ENCODE data around the gene ANKRD37.
A peak's percentile ranks its signal among the peaks of the same experiment; 100 is the strongest.
"Not testable (repeated sequence)": the region's sequence is repeated elsewhere in the genome, so short reads cannot be mapped to it uniquely, and the experiment has no call there.

Gene ANKRD37

GRCh38 chr4:185396724-185397385 lies at the start of gene ANKRD37:
TSS of gene ANKRD37 (plus strand) at chr4:185396841. CDS start at chr4:185396924, 83 bp downstream.
- peak in 1 of 4 experiments; percentile 24 for DNase-seq

DNA sequence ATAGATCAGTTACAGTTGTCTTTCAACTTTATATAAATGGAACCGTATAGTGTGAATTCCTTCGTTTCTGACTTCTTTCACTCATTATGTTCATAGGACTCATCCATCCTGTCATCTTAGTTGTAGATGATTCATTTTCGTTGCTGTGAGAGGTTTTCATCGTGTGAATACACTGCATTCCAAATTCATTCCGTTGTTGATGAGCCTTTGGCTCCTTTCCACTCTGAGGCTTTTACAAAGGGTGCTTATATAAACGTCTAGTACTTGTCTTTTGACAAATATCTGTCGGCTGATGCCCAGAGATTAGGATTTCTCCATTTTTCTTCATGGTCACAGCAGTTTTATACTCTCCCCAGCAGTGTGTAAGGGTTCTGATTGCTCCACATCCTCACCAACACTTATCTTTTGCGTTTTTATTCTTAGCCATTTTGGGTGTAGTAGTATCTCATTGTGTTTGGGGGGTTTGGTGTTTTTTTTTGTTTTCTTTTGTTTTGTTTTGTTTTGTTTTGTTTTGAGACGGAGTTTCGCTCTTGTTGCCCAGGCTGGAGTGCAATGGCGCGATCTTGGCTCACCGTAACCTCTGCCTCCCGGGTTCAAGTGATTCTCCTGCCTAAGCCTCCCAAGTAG lies 49.6 kb upstream of the ANKRD37 start:
- no peak for DNase-seq

- no peak for DNase-seq
These were observed 45.0 kb upstream of the ANKRD37 start for GRCh38 chr4:185351691-185352090.

- no peak for DNase-seq
These were observed 44.4 kb upstream of the ANKRD37 start for GRCh38 chr4:185352202-185352601.

- no peak for DNase-seq
These were observed 43.9 kb upstream of the ANKRD37 start for GRCh38 chr4:185352741-185353140.

DNA sequence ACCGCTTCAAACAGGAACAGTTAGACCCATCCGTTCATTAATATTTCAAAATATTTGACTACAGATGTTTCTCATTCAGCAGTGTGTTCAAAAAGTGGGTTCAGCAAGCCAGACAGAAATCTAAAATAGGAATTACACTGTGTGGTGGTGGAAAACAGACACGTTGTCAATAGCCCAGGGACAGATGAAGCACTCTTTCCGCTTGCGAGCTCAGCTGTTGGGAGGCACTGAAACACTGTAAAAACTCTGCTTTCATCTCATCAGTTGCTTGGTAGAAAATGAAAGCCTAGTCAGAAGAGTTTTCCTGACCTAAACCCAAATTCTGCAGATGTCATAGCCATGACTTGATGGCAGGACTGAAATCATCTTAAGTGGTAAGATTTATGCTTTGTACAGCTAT lies 39.4 kb upstream of the ANKRD37 start:
- DNase-seq: no peak

- no peak for DNase-seq
These were observed 38.8 kb upstream of the ANKRD37 start for GRCh38 chr4:185357733-185358440.

GRCh38 chr4:185358514-185358913 lies 38.1 kb upstream of the ANKRD37 start:
- DNase-seq: no peak

DNA sequence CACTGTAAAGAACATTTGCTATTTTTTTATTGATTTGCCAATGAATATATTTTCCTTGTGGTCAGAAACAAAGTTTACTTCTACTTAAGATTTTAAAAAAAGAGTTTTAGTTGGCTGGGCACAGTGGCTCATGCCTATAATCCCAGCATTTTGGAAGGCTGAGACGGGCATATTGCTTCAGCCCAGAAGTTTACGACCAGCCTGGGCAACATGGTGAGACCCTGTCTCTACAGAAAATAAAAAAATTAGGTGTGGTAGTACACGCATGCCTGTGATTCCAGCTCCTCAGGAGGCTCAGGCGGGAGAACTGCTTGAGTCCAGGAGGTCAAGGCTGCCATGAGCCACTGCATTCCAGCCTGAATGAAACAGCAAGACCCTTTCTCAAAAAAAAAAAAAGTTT lies 37.7 kb upstream of the ANKRD37 start:
- DNase-seq: no peak

DNA sequence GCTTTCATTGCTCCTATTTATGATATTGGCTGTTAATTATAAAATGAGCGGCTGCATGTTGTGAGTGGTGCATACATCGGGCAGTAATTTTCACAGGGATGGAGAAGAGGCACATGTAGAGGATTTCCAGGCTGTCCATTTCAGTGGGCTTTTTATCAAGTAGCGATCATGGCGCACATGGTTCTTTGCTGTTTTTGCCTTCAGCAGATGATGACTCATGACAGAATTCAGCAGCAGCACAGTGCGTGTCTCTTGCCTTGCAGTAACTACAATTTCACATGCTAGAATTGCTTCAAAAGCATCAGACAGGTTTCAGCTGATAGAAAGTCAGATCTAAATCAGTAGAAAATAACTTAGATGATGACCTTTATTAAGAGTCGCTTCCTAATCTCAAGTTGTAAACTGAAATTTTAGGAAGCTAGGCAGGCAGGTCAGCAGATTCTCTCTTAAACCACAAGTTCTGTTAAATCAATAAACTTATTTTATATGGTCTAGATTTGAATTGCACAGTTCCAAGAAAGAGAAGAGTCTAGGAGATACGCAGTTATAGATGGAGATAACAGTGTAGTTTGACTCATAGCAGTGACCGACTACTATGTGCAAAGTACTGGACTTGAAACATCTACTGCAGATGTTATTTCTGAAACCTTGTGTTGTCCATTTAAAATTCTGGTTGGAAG lies 36.7 kb upstream of the ANKRD37 start:
- DNase-seq: no peak

GRCh38 chr4:185361872-185362271 lies 34.8 kb upstream of the ANKRD37 start:
- DNase-seq: no peak

DNA sequence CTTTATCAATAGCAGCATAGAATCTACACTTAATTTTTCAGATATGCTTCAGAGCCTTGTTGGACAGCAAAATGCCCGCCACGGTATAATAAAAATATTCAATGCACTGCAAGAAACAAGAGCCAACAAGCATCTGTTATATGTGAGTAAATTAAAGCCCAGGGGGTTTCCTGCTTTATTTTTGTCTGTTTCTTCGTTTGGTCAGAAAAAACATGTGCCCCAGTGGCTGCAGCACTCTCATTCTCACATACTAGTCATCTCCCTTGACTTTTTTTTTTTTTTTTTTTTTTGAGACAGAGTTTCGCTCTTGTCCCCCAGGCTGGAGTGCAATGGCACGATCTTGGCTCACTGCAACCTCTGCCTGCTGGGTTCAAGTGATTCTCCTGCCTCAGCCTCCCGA lies 34.1 kb upstream of the ANKRD37 start:
- DNase-seq: not testable (repeated sequence)

DNA sequence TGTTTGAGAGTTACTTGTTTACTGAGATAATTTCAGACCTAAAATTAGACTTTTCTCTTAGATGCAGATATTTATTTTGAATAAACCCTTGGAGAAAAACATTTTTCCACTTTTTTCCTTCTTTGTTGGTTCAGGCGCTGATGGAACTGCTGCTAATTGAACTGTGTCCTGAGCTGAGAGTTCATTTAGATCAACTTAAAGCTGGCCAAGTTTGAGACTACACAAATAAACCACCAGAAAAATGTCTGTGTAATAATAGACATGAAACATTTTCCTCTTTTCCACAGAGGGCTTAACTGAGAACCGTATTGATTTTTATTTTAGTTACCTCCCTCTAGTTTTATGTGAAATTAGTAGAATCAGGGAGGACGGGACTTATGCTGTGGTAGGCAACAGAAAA lies 33.4 kb upstream of the ANKRD37 start:
- no peak for DNase-seq

DNA sequence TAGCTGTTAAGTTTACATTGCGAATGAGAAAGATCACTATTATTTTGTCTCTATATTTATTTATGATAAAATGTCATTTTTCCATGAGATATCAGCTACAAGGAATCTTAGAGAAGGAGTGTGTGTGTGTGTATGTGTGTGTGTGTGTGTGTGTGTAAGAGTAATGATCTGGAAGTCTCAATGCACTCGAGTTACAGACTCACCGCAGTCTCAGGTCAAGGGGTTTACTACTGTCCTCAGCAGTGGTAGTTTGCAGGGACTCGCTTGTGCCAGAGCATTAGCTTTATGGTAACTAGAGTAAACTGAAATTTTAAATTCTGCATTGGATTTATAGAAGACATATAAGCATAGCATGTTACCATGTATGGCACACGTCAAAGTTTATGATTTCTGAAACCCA lies 31.8 kb upstream of the ANKRD37 start:
- no peak for DNase-seq

DNA sequence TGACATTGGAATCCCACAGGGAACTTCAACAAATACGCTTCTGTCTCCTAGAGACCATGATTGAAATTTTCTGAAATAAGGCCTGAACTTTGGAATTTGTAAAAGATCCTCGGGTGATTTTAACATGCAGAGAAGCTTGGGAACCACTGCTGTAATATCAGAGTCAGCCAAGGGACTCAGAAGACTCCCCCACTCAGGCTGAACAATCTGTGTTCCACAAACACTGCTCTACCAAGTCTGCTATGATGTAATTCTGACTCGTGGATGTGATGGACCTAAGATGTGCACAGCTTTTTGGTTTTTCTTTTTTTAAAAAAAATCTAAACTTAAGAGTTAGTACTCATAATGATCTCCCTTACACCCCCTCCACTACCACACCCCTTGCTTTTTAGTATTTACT lies 26.9 kb upstream of the ANKRD37 start:
- no peak for DNase-seq

- no peak for DNase-seq
These were observed 26.2 kb upstream of the ANKRD37 start for GRCh38 chr4:185370268-185370949.

DNA sequence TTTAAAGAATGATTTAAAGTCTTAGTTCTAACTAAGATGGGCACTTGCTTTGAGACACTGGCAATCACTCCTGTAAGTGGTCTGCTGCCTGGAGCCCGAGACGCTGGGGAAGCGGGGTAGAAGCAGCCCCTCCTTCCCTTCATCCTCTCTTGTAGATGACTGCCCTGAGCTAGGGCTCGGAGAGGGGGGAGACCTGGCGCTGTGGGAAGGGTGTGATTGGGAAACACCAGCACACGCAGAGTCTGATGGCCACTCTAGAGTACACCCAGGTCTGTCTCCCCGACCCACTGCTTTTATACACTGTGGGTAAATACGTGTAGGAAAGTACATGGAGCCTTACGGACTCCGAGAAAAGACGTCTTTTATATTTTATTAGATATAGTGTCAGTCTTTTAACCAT lies 24.9 kb upstream of the ANKRD37 start:
- no peak for DNase-seq

DNA sequence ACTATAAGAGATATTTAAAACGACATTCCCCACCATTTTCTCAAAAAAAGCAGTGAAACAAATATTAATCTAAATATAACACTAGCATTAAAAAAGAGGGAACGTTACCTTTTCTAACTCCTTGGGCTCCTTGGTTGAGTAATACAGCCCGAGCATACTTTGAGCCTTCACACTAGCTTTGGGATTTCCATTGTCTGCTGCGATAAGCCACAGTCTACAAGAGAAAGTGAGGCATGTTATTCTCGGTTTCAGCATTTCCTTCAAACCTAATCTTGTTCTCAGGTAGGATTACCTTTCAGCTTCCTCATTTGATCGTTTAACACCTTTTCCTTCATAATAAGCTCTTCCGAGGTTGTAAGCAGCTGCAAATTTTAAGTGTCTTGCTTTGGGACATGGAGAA lies 22.6 kb upstream of the ANKRD37 start:
- DNase-seq: no peak

GRCh38 chr4:185374573-185374972 lies 22.1 kb upstream of the ANKRD37 start:
- DNase-seq: no peak

GRCh38 chr4:185378264-185378663 lies 18.4 kb upstream of the ANKRD37 start:
- DNase-seq: no peak

DNA sequence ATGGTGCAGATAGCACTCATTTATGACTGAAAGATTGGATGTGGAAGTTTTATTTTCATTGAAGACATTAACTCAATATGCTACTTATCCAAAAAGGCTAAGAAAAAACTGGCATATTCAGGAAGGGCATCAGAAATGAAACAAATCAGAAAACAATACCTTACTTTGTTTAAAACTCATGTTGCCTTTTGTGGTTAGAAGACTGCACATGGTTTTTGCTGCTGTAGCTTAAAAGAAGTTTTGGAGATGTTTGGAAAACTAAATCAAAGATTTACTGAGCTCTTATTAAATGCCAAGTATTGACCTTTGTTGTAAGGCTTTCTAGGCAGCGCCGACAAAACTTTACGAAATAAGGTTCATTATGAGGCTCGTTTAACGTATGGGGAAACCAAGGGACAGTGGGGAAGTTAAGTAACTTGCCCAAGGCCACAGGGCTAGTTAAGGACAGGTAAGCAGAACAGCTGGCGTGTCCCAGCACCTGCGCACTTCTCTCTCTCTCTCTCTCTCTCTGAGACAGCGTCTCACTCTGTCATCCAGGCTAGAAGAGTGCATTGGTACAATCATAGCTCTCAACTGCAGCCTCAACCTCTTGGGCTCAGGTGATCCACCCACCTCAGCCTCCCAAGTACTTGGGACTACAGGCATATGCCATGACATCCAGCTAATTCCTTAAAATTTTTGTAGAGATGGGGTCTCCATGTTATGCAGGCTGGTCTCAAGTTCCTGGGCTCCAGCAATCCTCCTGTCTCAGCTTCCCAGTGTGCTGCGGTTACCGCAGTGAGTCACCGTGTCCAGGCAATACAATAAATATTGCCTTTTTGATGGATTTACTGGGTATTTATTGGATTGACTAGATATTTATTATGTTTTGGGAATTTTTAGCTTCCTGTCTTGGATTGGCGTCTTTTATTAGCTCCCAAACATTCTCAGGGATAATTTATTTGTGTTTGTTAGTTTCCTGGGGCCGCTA lies 17.0 kb upstream of the ANKRD37 start:
- DNase-seq: no peak

DNA sequence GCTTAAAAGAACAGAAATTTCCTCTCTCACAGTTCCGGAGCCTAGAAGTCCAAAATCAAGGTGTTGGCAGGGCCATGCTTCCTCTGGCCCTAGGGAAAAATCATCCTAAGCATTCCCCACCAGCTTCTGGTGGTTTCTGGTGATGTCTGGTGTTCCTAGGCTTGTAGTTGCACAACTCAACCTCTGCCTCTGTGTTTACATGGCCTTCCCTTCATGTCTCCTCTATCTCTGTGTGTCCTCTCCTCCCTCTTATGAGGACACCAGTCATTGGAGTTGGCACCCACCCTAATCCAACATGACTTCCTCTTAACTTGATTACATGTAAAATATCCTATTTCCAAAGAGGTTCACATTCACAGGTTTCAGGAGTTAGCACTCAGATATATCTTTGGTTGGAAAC lies 16.3 kb upstream of the ANKRD37 start:
- DNase-seq: no peak
